HepG2 (cell line): Measurements from ENCODE around the gene MFAP4. TPM values are rescaled to one million over a fixed set of nuclear protein-coding genes. Genes with fewer than 3 reads are reported as not detected.
A peak's percentile ranks its signal among the peaks of the same experiment; 100 is the strongest.

Experiments
- HOXA5 ChIP-seq: sonication (generic); formaldehyde crosslinking; IDR thresholded peaks from 2 replicates; pipeline ENCODE4 v1.4.0; 2020; ENCODE audit warnings: missing genetic modification reagents
- IKZF5 ChIP-seq: IDR thresholded peaks from 2 replicates; pipeline ENCODE4 v1.6.1; 2018; ENCODE audit warnings: missing genetic modification reagents, mild to moderate bottlenecking, missing compliant biosample characterization
- MNT ChIP-seq: fragments of 450-650 bp; IDR thresholded peaks from 2 replicates; pipeline ENCODE4 v1.6.1; 2016
- NBN ChIP-seq: fragments of 450-650 bp; conservative IDR thresholded peaks from 2 replicates; pipeline ENCODE4 v1.6.1; 2017
- PBX2 ChIP-seq: IDR thresholded peaks from 2 replicates; pipeline ENCODE4 v1.6.1; 2016; ENCODE audit warnings: control low read depth
- PCBP1 ChIP-seq: fragments of 200-400 bp; formaldehyde crosslinking; IDR thresholded peaks from 2 replicates; pipeline ENCODE4 v1.6.1; 2017; ENCODE audit warnings: mild to moderate bottlenecking, low read depth, low read length, borderline replicate concordance
- PTBP1 ChIP-seq: fragments of 200-400 bp; formaldehyde crosslinking; IDR thresholded peaks from 2 replicates; pipeline ENCODE4 v1.6.1; 2018; ENCODE audit warnings: low read length, low read depth; ENCODE audit not compliant: poor library complexity, severe bottlenecking
- SIX1 ChIP-seq: sonication (generic); formaldehyde crosslinking; IDR thresholded peaks from 2 replicates; pipeline ENCODE4 v1.4.0; 2020; ENCODE audit warnings: missing genetic modification reagents, borderline replicate concordance
- THAP11 ChIP-seq: IDR thresholded peaks from 2 replicates; pipeline ENCODE4 v1.6.1; 2016; ENCODE audit warnings: missing biosample characterization, missing genetic modification reagents
- UBTF ChIP-seq: sonication (generic); formaldehyde crosslinking; IDR thresholded peaks from 2 replicates; pipeline ENCODE4 v1.4.0; 2020; ENCODE audit warnings: mild to moderate bottlenecking, missing genetic modification reagents
- ZBTB1 ChIP-seq: sonication (generic); formaldehyde crosslinking; IDR thresholded peaks from 2 replicates; pipeline ENCODE4 v1.4.0; 2020; ENCODE audit warnings: missing genetic modification reagents, borderline replicate concordance
- ZNF280D ChIP-seq: sonication (generic); formaldehyde crosslinking; IDR thresholded peaks from 2 replicates; pipeline ENCODE4 v1.5.1; 2020; ENCODE audit warnings: mild to moderate bottlenecking, missing genetic modification reagents
- ZNF460 ChIP-seq: sonication (generic); formaldehyde crosslinking; IDR thresholded peaks from 2 replicates; pipeline ENCODE4 v1.5.1; 2020; ENCODE audit warnings: missing genetic modification reagents, mild to moderate bottlenecking, borderline replicate concordance
- ZNF615 ChIP-seq: sonication (generic); formaldehyde crosslinking; IDR thresholded peaks from 2 replicates; pipeline ENCODE4 v1.5.0; 2020; ENCODE audit warnings: mild to moderate bottlenecking, missing genetic modification reagents, borderline replicate concordance
- polyA plus RNA-seq, 8 experiments: library from polyadenylated mRNA; depleted of rRNA in 3 of 8; stranded (reverse) in 7 of 8; unstranded in 1 of 8; fragments of >200 nt; fragmentation: Illumina TruSeq in 4 of 8; extraction: Trizol in 4 of 8; gene quantifications; 2 replicates each; pipeline versions ENCODE4 v1.2.1 to v1.2.3, GENCODE V29; 2011 to 2016; ENCODE audit warnings: low read depth in 4 of 8, missing spikeins in 1 of 8, mixed read lengths in 1 of 8; ENCODE audit not compliant: insufficient read depth in 1 of 8
- total RNA-seq, 5 experiments: library from RNA; depleted of rRNA; stranded (reverse); fragments of >200 nt; fragmentation: Illumina TruSeq; extraction: Trizol; gene quantifications; 2 replicates each; pipeline ENCODE4 v1.2.3, GENCODE V29; 2016; ENCODE audit warnings: low read depth in 1 of 5
- TF ChIP-seq, protein P1 (sequence below): sonication (generic); formaldehyde crosslinking; IDR thresholded peaks from 2 replicates; pipeline ENCODE4 v1.4.0; 2020; ENCODE audit warnings: missing genetic modification reagents, mild to moderate bottlenecking, borderline replicate concordance

The MFAP4 gene
- total and polyA plus RNA-seq, 2 of the 13 experiments (the other 11 are each of a cell fraction or from before 2014, with no cell fraction given), result 0.08 TPM; not detected in 1

DNA sequence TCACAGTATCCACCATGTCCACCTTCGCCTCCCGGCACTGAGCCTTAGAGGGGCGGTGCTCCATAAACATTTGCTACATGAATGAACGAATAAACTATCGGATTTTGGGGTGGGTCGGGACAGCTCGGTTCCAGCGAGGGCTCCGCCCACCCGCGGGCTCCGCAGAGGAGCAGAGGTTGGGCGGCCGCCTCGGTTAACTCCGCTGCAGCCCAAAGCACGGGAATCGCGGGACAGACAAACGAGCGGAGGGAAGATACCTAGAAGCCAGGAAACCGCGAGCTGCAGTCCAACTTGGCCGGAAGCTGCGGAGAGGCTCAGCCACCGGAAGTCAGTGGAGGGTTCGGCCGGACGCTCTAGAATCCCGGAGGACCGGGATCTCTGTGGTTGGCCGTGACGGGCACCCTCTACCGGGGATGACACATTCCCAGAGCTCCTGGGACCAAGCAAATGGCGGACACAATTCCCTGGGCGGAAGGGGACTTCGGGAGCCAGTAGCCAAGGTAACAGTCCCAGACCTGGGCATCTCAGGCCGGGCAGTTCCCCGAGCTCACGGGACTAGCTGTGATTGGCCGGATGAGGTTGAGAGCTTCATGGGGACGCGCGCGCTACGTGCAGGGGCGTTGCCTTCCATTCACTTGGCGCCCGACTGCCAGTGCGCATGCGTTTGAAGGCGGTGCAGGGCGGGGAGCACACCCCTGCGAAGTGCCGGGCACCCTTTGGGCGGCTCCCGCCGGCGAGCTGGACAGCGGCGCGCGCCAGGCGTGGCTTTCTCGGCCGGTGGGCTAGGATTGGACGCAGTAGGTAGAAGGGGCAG is 9.2 kb downstream of the MFAP4 start (continued):
- TF ChIP-seq, protein P1, sequence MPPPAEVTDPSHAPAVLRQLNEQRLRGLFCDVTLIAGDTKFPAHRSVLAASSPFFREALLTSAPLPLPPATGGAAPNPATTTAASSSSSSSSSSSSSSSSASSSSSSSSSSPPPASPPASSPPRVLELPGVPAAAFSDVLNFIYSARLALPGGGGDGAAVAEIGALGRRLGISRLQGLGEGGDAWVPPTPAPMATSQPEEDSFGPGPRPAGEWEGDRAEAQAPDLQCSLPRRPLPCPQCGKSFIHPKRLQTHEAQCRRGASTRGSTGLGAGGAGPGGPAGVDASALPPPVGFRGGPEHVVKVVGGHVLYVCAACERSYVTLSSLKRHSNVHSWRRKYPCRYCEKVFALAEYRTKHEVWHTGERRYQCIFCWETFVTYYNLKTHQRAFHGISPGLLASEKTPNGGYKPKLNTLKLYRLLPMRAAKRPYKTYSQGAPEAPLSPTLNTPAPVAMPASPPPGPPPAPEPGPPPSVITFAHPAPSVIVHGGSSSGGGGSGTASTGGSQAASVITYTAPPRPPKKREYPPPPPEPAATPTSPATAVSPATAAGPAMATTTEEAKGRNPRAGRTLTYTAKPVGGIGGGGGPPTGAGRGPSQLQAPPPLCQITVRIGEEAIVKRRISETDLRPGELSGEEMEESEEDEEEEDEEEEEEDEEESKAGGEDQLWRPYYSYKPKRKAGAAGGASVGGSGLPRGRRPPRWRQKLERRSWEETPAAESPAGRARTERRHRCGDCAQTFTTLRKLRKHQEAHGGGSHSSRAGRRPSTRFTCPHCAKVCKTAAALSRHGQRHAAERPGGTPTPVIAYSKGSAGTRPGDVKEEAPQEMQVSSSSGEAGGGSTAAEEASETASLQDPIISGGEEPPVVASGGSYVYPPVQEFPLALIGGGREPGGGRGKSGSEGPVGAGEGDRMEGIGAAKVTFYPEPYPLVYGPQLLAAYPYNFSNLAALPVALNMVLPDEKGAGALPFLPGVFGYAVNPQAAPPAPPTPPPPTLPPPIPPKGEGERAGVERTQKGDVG (CRISPR knock-in tag), result peak; percentile 30; the same call in 1 of the 2 replicates
- TF ChIP-seq NBN (no peak), PBX2 (no peak), UBTF (CRISPR knock-in tag) (peak; percentile 29), ZNF460 (CRISPR knock-in tag) (no peak), ZNF280D (CRISPR knock-in tag) (peak; percentile 23; the same call in 1 of the 2 replicates), SIX1 (CRISPR knock-in tag) (no peak), ZBTB1 (no peak), PCBP1 (no peak), ZNF615 (CRISPR knock-in tag) (0 out of 2 replicates have a peak, but pooled peaks have one; percentile 57), MNT (peak; percentile 67; the same call in 1 of the 2 replicates), THAP11 (peak; percentile 91), HOXA5 (CRISPR knock-in tag) (0 out of 2 replicates have a peak, but pooled peaks have one; percentile 17), PTBP1 (no peak), IKZF5 (CRISPR knock-in tag) (peak; percentile 38; the same call in 1 of the 2 replicates)
